Measurements from ENCODE around the gene SPATA20. TPM values are rescaled to one million over a fixed set of nuclear protein-coding genes. Genes with fewer than 3 reads are reported as not detected.

SPATA20 gene
- total RNA-seq, 2 experiments from 2014 or later, result 10.2 to 10.3 TPM

GRCh38 chr17:50590946-50591737 lies 44.2 kb downstream of the SPATA20 start:
- Histone ChIP-seq H3K27ac (ENCODE audit: low read depth in 1 of 2, low read length in 2 of 2) (no peak overlapping the region), H3K36me3 (ENCODE audit: insufficient read depth, low read length) (no peaks in the 10 kb centered on the region), H3K4me3 (ENCODE audit: low read length) (no peak overlapping the region), H3K9me3 (ENCODE audit: control insufficient read depth in 1 of 2, insufficient read depth in 1 of 2, low read length in 2 of 2) (no peaks in the 10 kb centered on the region), H3K27me3 (ENCODE audit: control insufficient read depth in 1 of 2, insufficient read depth in 2 of 2, low read length in 2 of 2) (no peaks in the 10 kb centered on the region), H3K4me1 (ENCODE audit: insufficient read depth, low read length) (no peaks in the 10 kb centered on the region)
- intact Hi-C loops (cut with DNase I, micrococcal nuclease), result no loop called here
- DNase-seq (no peak), ATAC-seq (ENCODE audit: poor library complexity) (no peak)
- ChIA-PET CTCF (no interaction called here), POLR2A (no interaction called here)
- H3K4me3 Mint-ChIP-seq, result no peak overlapping the region
- H3K27ac Mint-ChIP-seq, result no peak overlapping the region
- H3K36me3 Mint-ChIP-seq (ENCODE audit: low read depth), result no peaks in the 10 kb centered on the region
- no peaks in the 10 kb centered on the region for H3K9me3 Mint-ChIP-seq
- no peak for TF ChIP-seq CTCF (IDR thresholded peaks at IDR 0.05)
- H3K27me3 Mint-ChIP-seq, result no peaks in the 10 kb centered on the region
- no peaks in the 10 kb centered on the region for H3K4me1 Mint-ChIP-seq (ENCODE audit: low read depth)

GRCh38 chr17:50593321-50593720 lies 46.3 kb downstream of the SPATA20 start:
- ChIA-PET POLR2A (no interaction called here), CTCF (no interaction called here)
- no peak overlapping the region for H3K27ac ChIP-seq (ENCODE audit: low read depth in 1 of 2, low read length in 2 of 2)
- H3K27me3 ChIP-seq (ENCODE audit: control insufficient read depth in 1 of 2, insufficient read depth in 2 of 2, low read length in 2 of 2), result no peaks in the 10 kb centered on the region
- Mint-ChIP-seq H3K9me3 (no peaks in the 10 kb centered on the region), H3K36me3 (ENCODE audit: low read depth) (no peaks in the 10 kb centered on the region), H3K4me3 (no peak overlapping the region), H3K4me1 (ENCODE audit: low read depth) (no peaks in the 10 kb centered on the region), H3K27me3 (no peaks in the 10 kb centered on the region), H3K27ac (no peak overlapping the region)
- no peak for TF ChIP-seq CTCF (IDR thresholded peaks at IDR 0.05)
- H3K4me1 ChIP-seq (ENCODE audit: insufficient read depth, low read length), result no peaks in the 10 kb centered on the region
- H3K36me3 ChIP-seq (ENCODE audit: insufficient read depth, low read length), result no peaks in the 10 kb centered on the region
- no peak for DNase-seq
- H3K4me3 ChIP-seq (ENCODE audit: low read length), result no peak overlapping the region
- H3K9me3 ChIP-seq (ENCODE audit: control insufficient read depth in 1 of 2, insufficient read depth in 1 of 2, low read length in 2 of 2), result no peaks in the 10 kb centered on the region
- no peak for ATAC-seq (ENCODE audit: poor library complexity)
- intact Hi-C loops (cut with DNase I, micrococcal nuclease), result no loop called here

GRCh38 chr17:50594128-50594823 lies 47.3 kb downstream of the SPATA20 start:
- CTCF ChIA-PET, result no interaction called here
- H3K27ac Mint-ChIP-seq, result no peak overlapping the region
- Histone ChIP-seq H3K27ac (ENCODE audit: low read depth in 1 of 2, low read length in 2 of 2) (no peak overlapping the region), H3K36me3 (ENCODE audit: insufficient read depth, low read length) (no peaks in the 10 kb centered on the region), H3K4me1 (ENCODE audit: insufficient read depth, low read length) (no peaks in the 10 kb centered on the region), H3K9me3 (ENCODE audit: control insufficient read depth in 1 of 2, insufficient read depth in 1 of 2, low read length in 2 of 2) (no peaks in the 10 kb centered on the region), H3K4me3 (ENCODE audit: low read length) (no peak overlapping the region), H3K27me3 (ENCODE audit: control insufficient read depth in 1 of 2, insufficient read depth in 2 of 2, low read length in 2 of 2) (no peaks in the 10 kb centered on the region)
- no peak overlapping the region for H3K4me3 Mint-ChIP-seq
- H3K36me3 Mint-ChIP-seq (ENCODE audit: low read depth), result no peaks in the 10 kb centered on the region
- H3K27me3 Mint-ChIP-seq, result no peaks in the 10 kb centered on the region
- DNase-seq (no peak), ATAC-seq (ENCODE audit: poor library complexity) (no peak)
- TF ChIP-seq CTCF (IDR thresholded peaks at IDR 0.05), result no peak
- H3K4me1 Mint-ChIP-seq (ENCODE audit: low read depth), result no peaks in the 10 kb centered on the region
- H3K9me3 Mint-ChIP-seq, result no peaks in the 10 kb centered on the region
- POLR2A ChIA-PET, result no interaction called here
- intact Hi-C loops (cut with DNase I, micrococcal nuclease), result no loop called here
